ENCODE data around the gene ARIH2. TPM values are rescaled to one million over a fixed set of nuclear protein-coding genes. Genes with fewer than 3 reads are reported as not detected.

ARIH2 gene
- total and polyA plus RNA-seq, 2 of the 4 experiments (the other 2 are of a cell fraction): 62.3 to 93.7 TPM

DNA sequence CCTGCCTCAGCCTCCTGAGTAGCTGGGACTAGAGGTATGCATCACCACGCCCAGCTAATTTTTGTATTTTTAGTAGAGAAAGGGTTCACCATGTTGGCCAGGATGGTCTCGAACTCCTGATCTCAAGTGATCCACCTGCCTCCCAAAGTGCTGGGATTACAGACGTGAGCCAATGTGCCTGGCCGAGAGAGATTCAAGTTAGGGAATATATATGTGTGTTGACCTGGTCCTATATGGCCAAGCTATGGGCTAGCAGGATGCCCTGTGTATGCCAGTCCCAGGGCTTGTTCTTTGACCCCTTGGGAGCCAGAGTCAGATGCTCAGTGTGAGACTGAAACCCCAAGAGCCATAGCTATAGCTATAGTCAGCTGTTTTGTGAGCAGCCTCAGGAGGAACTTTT lies 105.1 kb downstream of the ARIH2 start:
- H2AFZ ChIP-seq (replicated peaks; ENCODE audit: low read length, poor library complexity): no peak overlapping the region
- DNase-seq (no peak), ATAC-seq (ENCODE audit: low read depth) (no peak)
- BruUV-seq (replicated peaks): no TSS peak
- no peak overlapping the region for H2BK5ac ChIP-seq (ENCODE audit: low read depth, low read length, poor library complexity, severe bottlenecking)
- no peak overlapping the region for H2BK15ac ChIP-seq (ENCODE audit: low read depth, low read length)
- TF ChIP-seq ELK1 (IDR thresholded peaks at IDR 0.05; ENCODE audit: borderline replicate concordance, low read depth, low read length): no peak
- TF ChIP-seq MXI1 (IDR thresholded peaks at IDR 0.05; ENCODE audit: borderline replicate concordance, low read depth, low read length): no peak
- no peak for TF ChIP-seq POLR2A (IDR thresholded peaks at IDR 0.05; ENCODE audit: low read depth, low read length)
- no peak for TF ChIP-seq NFE2L2 (IDR thresholded peaks at IDR 0.05; ENCODE audit: low read depth, low read length)
- TF ChIP-seq RFX5 (IDR thresholded peaks at IDR 0.05; ENCODE audit: low read depth, low read length): no peak
- no peak overlapping the region for H2BK20ac ChIP-seq (ENCODE audit: low read depth, low read length)
- H2BK120ac ChIP-seq (ENCODE audit: low read depth, low read length): no peak overlapping the region
- no peaks in the 10 kb centered on the region for H3K9me3 ChIP-seq (ENCODE audit: control insufficient read depth, insufficient read depth, low read length)
- no peaks in the 10 kb centered on the region for H3K27me3 ChIP-seq (ENCODE audit: control insufficient read depth, insufficient read depth, low read length)
- WGBS, 2 experiments (ENCODE audit: extremely low coverage in 2 of 2, insufficient read length in 1 of 2): no CpG with 5 or more reads among the region's 4 CpGs
- no peak overlapping the region for H3K4me3 ChIP-seq (ENCODE audit: insufficient read depth, low read depth, low read length)
- no peak overlapping the region for H2AK5ac ChIP-seq (ENCODE audit: low read depth, low read length)
- peaks cover 38% of the 10 kb centered on the region for H3K36me3 ChIP-seq (ENCODE audit: control insufficient read depth, insufficient read depth, low read length)
- no peak overlapping the region for H3K14ac ChIP-seq (replicated peaks; ENCODE audit: low read depth, low read length)
- ChIA-PET POLR2A (ENCODE audit: unreplicated experiment) (interaction anchor here (3.8 kb wide), 1 partner anchor 70 kb away, joined by 25 read pairs; the partner anchor contains the start of gene QRICH1), CTCF (no interaction called here)
- intact Hi-C loops (cut with micrococcal nuclease): loop anchor here (5.0 kb wide), 1 partner anchor 69 kb away; the partner anchor contains the start of gene QRICH1
- in situ Hi-C loops (cut with MboI; ENCODE audit: low sequenced_read_pairs): no loop called here
- peaks cover 20% of the 10 kb centered on the region for H4K20me1 ChIP-seq (ENCODE audit: insufficient read depth, low read length)
- no peak overlapping the region for H4K8ac ChIP-seq (ENCODE audit: low read depth in 2 of 2, low read length in 2 of 2)
- dilution Hi-C loops (cut with HindIII; ENCODE audit: low sequenced_read_pairs, unreplicated experiment): no loop called here
- no peak overlapping the region for H3K56ac ChIP-seq (ENCODE audit: extremely low read depth, insufficient read depth, low read length)
- H4K91ac ChIP-seq (ENCODE audit: insufficient read depth, low read depth, low read length): no peak overlapping the region
- no peak overlapping the region for H3K9ac ChIP-seq (ENCODE audit: low read depth, low read length)
- H3K9me1 ChIP-seq (ENCODE audit: insufficient read depth, low read length): peaks cover 32% of the 10 kb centered on the region
- H3K18ac ChIP-seq (ENCODE audit: low read depth, low read length): no peak overlapping the region
- no peak overlapping the region for H4K5ac ChIP-seq (ENCODE audit: low read depth, low read length)
- no peak overlapping the region for H3K4me2 ChIP-seq (ENCODE audit: low read depth, low read length)
- H3K4me1 ChIP-seq (ENCODE audit: control insufficient read depth, insufficient read depth, low read length): peaks cover 9% of the 10 kb centered on the region
- H3K23ac ChIP-seq (ENCODE audit: low read depth, low read length): no peak overlapping the region
- H2AK9ac ChIP-seq (replicated peaks; ENCODE audit: low read depth, low read length, poor library complexity): no peak overlapping the region
- no peak overlapping the region for H3K4ac ChIP-seq (ENCODE audit: low read depth, low read length)
- peaks cover 37 to 85% of the 10 kb centered on the region in 2 experiments for H3K79me1 ChIP-seq (ENCODE audit: low read depth in 1 of 2, low read length in 2 of 2)
- no peak overlapping the region for H3K27ac ChIP-seq (ENCODE audit: insufficient read depth, low read length)

Measured in IMR-90 (cell line).